K562 (cell line): ENCODE results near the gene B3GAT3. TPM values are rescaled to one million over a fixed set of nuclear protein-coding genes. Genes with fewer than 3 reads are reported as not detected.

ENCODE experiments used
- ARID1B ChIP-seq: fragments of 450-650 bp; IDR thresholded peaks from 2 replicates; pipeline ENCODE4 v1.6.1; 2016; ENCODE audit warnings: antibody characterized with exemption, mild to moderate bottlenecking, inconsistent platforms
- BRF1 ChIP-seq: IDR thresholded peaks from 3 replicates; pipeline ENCODE4 v1.6.1; 2011; ENCODE audit warnings: borderline replicate concordance, mild to moderate bottlenecking; ENCODE audit not compliant: insufficient read length; ENCODE audit errors: extremely low read depth
- CUX1 ChIP-seq: fragments of 200-800 bp; sonication (Bioruptor generic); IDR thresholded peaks from 2 replicates; pipeline ENCODE4 v1.6.1; 2016; ENCODE audit warnings: missing genetic modification characterization, missing compliant biosample characterization
- DIDO1 ChIP-seq: fragments of 450-650 bp; IDR thresholded peaks from 2 replicates; pipeline ENCODE4 v1.6.1; 2016; ENCODE audit warnings: low read depth, missing biosample characterization, missing genetic modification characterization
- DPF2 ChIP-seq: fragments of 450-650 bp; IDR thresholded peaks from 2 replicates; pipeline ENCODE4 v1.6.1; 2016
- HCFC1 ChIP-seq: IDR thresholded peaks from 2 replicates; pipeline ENCODE4 v1.6.1; 2012; ENCODE audit warnings: low read depth, low read length, improper control_type of control experiment
- HDAC2 ChIP-seq: fragments of 450-650 bp; IDR thresholded peaks from 2 replicates; pipeline ENCODE4 v1.6.1; 2016; ENCODE audit warnings: mild to moderate bottlenecking
- PHF8 ChIP-seq: fragments of 200-600 bp; sonication (generic); IDR thresholded peaks from 2 replicates; pipeline ENCODE4 v1.6.1; 2012; ENCODE audit warnings: mixed run types, mild to moderate bottlenecking, inconsistent platforms, low read length, moderate library complexity, borderline replicate concordance
- TRIM28 ChIP-seq: fragments of 450-650 bp; IDR thresholded peaks from 2 replicates; pipeline ENCODE4 v1.6.1; 2017
- ZBTB5 ChIP-seq: fragments of 450-650 bp; IDR thresholded peaks from 2 replicates; pipeline ENCODE4 v1.6.1; 2017; ENCODE audit warnings: antibody characterized with exemption
- ZNF354B ChIP-seq: fragments of 250-450 bp; sonication (Bioruptor Pico); IDR thresholded peaks from 2 replicates; pipeline ENCODE4 v1.4.0; 2020
- polyA plus RNA-seq, 8 experiments: library from polyadenylated mRNA; depleted of rRNA in 4 of 8; stranded (reverse) in 5 of 8; unstranded in 3 of 8; fragments of >200 nt; fragmentation: Nextera tagmentation in 2 of 8; fragmentation: Illumina TruSeq in 1 of 8; extraction: Ambion mirVana in 2 of 8; extraction: Trizol in 1 of 8; gene quantifications; 2 replicates each; pipeline versions ENCODE4 v1.2.1 to v1.2.3, GENCODE V29; 2011 to 2014; ENCODE audit warnings: inconsistent platforms in 1 of 8, missing spikeins in 1 of 8
- total RNA-seq, 7 experiments: library from RNA; depleted of rRNA in 6 of 7; stranded (reverse); fragments of >200 nt in 6 of 7; fragmentation: Illumina TruSeq in 2 of 7; extraction: Trizol in 2 of 7; gene quantifications; 2 replicates each; pipeline versions ENCODE4 v1.2.1 to v1.2.3, GENCODE V29; 2011 to 2021; ENCODE audit warnings: low replicate concordance in 1 of 7
- TF ChIP-seq, protein P1 (sequence below): sonication (generic); formaldehyde crosslinking; IDR thresholded peaks from 2 replicates; pipeline ENCODE4 v1.8.0; 2023; ENCODE audit warnings: missing genetic modification reagents, mild to moderate bottlenecking, borderline replicate concordance
- TF ChIP-seq, protein P2 (sequence below), 3 experiments: IDR thresholded peaks in 2 of 3; conservative IDR thresholded peaks in 1 of 3; 2 replicates each; pipeline ENCODE4 v1.5.1; 2011 to 2012; ENCODE audit warnings: low read length in 3 of 3, mild to moderate bottlenecking in 3 of 3, control low read depth in 2 of 3, improper control_type of control experiment in 1 of 3, inconsistent platforms in 1 of 3, low read depth in 1 of 3, mixed read lengths in 1 of 3, moderate library complexity in 1 of 3; ENCODE audit not compliant: insufficient read depth in 2 of 3

The B3GAT3 gene
- total and polyA plus RNA-seq, 9 of the 15 experiments (the other 6 are each of a cell fraction or from before 2014, with no cell fraction given), result 0.30 to 64.0 (median 21.4) TPM

DNA sequence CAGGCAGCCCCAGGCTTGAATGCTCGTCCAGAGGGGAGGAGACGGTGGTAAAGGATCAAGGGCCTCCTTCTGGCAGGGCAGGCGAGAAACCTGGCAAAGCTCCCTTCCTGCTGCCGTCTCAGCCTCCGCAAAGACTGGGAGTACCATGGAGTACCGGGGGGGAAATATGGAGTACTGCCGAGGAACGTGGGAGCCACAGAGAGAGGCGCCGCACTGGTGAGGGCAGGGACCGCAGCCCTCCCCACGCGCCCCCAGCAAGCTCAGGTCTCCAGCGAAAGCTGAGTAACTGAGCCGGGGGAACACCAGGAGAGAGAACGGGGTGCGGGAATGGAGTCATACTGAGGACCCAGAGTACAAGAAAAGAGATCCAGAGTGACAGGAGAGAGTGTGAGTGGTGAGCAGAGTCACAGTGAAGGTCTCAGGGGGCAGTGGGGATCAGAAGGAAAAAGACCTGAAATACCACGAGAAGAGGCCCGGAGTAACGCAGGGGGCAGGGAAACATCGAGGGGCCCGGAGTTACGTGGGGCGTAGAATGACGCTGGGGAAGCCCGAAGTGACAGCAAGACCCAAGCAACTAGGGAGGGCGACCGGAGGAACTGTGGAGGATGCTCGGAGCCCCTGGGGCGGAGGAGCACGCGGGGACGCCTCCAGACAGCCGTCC, 10.0 kb downstream of the B3GAT3 start (continued):
- TF ChIP-seq CUX1, result no peak
- no peak for TF ChIP-seq ZNF354B (CRISPR knock-in tag)
- TF ChIP-seq, protein P1, sequence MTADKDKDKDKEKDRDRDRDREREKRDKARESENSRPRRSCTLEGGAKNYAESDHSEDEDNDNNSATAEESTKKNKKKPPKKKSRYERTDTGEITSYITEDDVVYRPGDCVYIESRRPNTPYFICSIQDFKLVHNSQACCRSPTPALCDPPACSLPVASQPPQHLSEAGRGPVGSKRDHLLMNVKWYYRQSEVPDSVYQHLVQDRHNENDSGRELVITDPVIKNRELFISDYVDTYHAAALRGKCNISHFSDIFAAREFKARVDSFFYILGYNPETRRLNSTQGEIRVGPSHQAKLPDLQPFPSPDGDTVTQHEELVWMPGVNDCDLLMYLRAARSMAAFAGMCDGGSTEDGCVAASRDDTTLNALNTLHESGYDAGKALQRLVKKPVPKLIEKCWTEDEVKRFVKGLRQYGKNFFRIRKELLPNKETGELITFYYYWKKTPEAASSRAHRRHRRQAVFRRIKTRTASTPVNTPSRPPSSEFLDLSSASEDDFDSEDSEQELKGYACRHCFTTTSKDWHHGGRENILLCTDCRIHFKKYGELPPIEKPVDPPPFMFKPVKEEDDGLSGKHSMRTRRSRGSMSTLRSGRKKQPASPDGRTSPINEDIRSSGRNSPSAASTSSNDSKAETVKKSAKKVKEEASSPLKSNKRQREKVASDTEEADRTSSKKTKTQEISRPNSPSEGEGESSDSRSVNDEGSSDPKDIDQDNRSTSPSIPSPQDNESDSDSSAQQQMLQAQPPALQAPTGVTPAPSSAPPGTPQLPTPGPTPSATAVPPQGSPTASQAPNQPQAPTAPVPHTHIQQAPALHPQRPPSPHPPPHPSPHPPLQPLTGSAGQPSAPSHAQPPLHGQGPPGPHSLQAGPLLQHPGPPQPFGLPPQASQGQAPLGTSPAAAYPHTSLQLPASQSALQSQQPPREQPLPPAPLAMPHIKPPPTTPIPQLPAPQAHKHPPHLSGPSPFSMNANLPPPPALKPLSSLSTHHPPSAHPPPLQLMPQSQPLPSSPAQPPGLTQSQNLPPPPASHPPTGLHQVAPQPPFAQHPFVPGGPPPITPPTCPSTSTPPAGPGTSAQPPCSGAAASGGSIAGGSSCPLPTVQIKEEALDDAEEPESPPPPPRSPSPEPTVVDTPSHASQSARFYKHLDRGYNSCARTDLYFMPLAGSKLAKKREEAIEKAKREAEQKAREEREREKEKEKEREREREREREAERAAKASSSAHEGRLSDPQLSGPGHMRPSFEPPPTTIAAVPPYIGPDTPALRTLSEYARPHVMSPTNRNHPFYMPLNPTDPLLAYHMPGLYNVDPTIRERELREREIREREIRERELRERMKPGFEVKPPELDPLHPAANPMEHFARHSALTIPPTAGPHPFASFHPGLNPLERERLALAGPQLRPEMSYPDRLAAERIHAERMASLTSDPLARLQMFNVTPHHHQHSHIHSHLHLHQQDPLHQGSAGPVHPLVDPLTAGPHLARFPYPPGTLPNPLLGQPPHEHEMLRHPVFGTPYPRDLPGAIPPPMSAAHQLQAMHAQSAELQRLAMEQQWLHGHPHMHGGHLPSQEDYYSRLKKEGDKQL, result no peak
- TF ChIP-seq ZBTB5, result no peak
- TF ChIP-seq, protein P2, sequence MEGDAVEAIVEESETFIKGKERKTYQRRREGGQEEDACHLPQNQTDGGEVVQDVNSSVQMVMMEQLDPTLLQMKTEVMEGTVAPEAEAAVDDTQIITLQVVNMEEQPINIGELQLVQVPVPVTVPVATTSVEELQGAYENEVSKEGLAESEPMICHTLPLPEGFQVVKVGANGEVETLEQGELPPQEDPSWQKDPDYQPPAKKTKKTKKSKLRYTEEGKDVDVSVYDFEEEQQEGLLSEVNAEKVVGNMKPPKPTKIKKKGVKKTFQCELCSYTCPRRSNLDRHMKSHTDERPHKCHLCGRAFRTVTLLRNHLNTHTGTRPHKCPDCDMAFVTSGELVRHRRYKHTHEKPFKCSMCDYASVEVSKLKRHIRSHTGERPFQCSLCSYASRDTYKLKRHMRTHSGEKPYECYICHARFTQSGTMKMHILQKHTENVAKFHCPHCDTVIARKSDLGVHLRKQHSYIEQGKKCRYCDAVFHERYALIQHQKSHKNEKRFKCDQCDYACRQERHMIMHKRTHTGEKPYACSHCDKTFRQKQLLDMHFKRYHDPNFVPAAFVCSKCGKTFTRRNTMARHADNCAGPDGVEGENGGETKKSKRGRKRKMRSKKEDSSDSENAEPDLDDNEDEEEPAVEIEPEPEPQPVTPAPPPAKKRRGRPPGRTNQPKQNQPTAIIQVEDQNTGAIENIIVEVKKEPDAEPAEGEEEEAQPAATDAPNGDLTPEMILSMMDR (IDR thresholded peaks at IDR 0.05 in 2 of 3, conservative IDR thresholded peaks at IDR 0.05 in 1 of 3; ENCODE audit: insufficient read depth in 2 of 3, low read depth in 1 of 3, low read length in 3 of 3), result peak in 1 of 3 experiments; percentile 1; a peak in 1 of 6 replicates
- no peak for TF ChIP-seq DIDO1 (tag)
- no peak for TF ChIP-seq BRF1
- peak; percentile 91 for TF ChIP-seq HDAC2
- peak; percentile 70 for TF ChIP-seq DPF2
- TF ChIP-seq PHF8, result 0 out of 2 replicates have a peak, but pooled peaks have one; percentile 37
- no peak for TF ChIP-seq HCFC1
- 0 out of 2 replicates have a peak, but pooled peaks have one; percentile 28 for TF ChIP-seq ARID1B
- TF ChIP-seq TRIM28, result no peak; the same call in 1 of the 2 replicates
